Stromal cell of bone marrow (primary cell): Measurements from ENCODE around the gene NCAM2.

Experiments
- DNase-seq: peaks from one replicate; pipeline ENCODE4 v3.0.0-alpha.2; 2012; ENCODE audit warnings: low read depth

Gene NCAM2

GRCh38 chr21:20997636-20998455 is at the start of gene NCAM2:
Gene NCAM2, plus strand, starts transcription at chr21:20998409.
- peak; percentile 44 for DNase-seq

- DNase-seq = no peak
Measured at GRCh38 chr21:20949884-20950283, 48.3 kb upstream of the NCAM2 start.

GRCh38 chr21:20965816-20966215 is 32.4 kb upstream of the NCAM2 start:
- DNase-seq = no peak

- no peak for DNase-seq
Measured at GRCh38 chr21:20968391-20968790, 29.8 kb upstream of the NCAM2 start.

- DNase-seq = no peak
Measured at GRCh38 chr21:20970691-20971090, 27.5 kb upstream of the NCAM2 start.

GRCh38 chr21:20971296-20971921 is 26.8 kb upstream of the NCAM2 start:
- peak; percentile 35 for DNase-seq

- no peak for DNase-seq
Measured at GRCh38 chr21:20994790-20995189, 3.4 kb upstream of the NCAM2 start.

- no peak for DNase-seq
Measured at GRCh38 chr21:20996421-20997310, 1.5 kb upstream of the NCAM2 start.

GRCh38 chr21:20997311-20997635 is 936 bp upstream of the NCAM2 start:
- DNase-seq = no peak

- DNase-seq = no peak
Measured at GRCh38 chr21:20998456-20998789, 214 bp downstream of the NCAM2 start.

- DNase-seq = no peak
Measured at GRCh38 chr21:20998886-20999285, 677 bp downstream of the NCAM2 start.

- DNase-seq = peak; percentile 32
Measured at GRCh38 chr21:20999659-21000058, 1.4 kb downstream of the NCAM2 start.

GRCh38 chr21:21000591-21001175 is 2.5 kb downstream of the NCAM2 start:
- DNase-seq = no peak

- DNase-seq = no peak
Measured at GRCh38 chr21:21001591-21002100, 3.4 kb downstream of the NCAM2 start.

GRCh38 chr21:21002153-21002552 is 3.9 kb downstream of the NCAM2 start:
- DNase-seq = no peak

- DNase-seq = no peak
Measured at GRCh38 chr21:21003701-21004100, 5.5 kb downstream of the NCAM2 start.

- DNase-seq = no peak
Measured at GRCh38 chr21:21007606-21008005, 9.4 kb downstream of the NCAM2 start.

GRCh38 chr21:21010228-21010627 is 12.0 kb downstream of the NCAM2 start:
- DNase-seq = no peak

- no peak for DNase-seq
Measured at GRCh38 chr21:21010698-21011097, 12.5 kb downstream of the NCAM2 start.

- DNase-seq = no peak
Measured at GRCh38 chr21:21018821-21019220, 20.6 kb downstream of the NCAM2 start.

- DNase-seq = no peak
Measured at GRCh38 chr21:21019681-21020080, 21.5 kb downstream of the NCAM2 start.

GRCh38 chr21:21025742-21026141 is 27.5 kb downstream of the NCAM2 start:
- DNase-seq = no peak
